Adrenal gland (tissue), 5 donors: ENCODE measurements around the gene SMYD5.

ENCODE experiments used
- CTCF ChIP-seq, 6 experiments: fragments of 450-650 bp in 4 of 6; fragments of 200-600 bp in 2 of 6; sonication (generic) in 1 of 6; IDR thresholded peaks; 1 replicate in 5 of 6; 2 replicates in 1 of 6; pipeline versions ENCODE4 v1.5.1 to v1.8.0; 2016 to 2021; ENCODE audit warnings: antibody characterized with exemption in 6 of 6, mild to moderate bottlenecking in 2 of 6, moderate library complexity in 1 of 6
- POLR2A ChIP-seq, 2 donors: fragments of 450-650 bp; IDR thresholded peaks; one replicate each; pipeline ENCODE4 v1.6.1; 2017; ENCODE audit warnings: antibody characterized with exemption in 2 of 2, mild to moderate bottlenecking in 2 of 2, moderate library complexity in 1 of 2
- donor health status: DM: no; HTN: no; CAD: no.

- TF ChIP-seq CTCF (IDR thresholded peaks at IDR 0.05) (no peak), POLR2A (IDR thresholded peaks at IDR 0.05) (peak in 1 of 2 donors; percentile 84)
These were observed 20.1 kb downstream of the SMYD5 start, which contains the start of gene CCT7 for GRCh38 chr2:73233932-73234832.
